GM12892 (cell line): Measurements from ENCODE around the gene PSENEN.

Source experiments
- POLR2A ChIP-seq: IDR thresholded peaks from 2 replicates; pipeline ENCODE4 v1.6.1; 2011; ENCODE audit warnings: low read depth, low read length, control low read depth
- POLR2AphosphoS5 ChIP-seq: IDR thresholded peaks from 2 replicates; pipeline ENCODE4 v1.6.1; 2011; ENCODE audit warnings: low read depth, low read length, control low read depth
- TAF1 ChIP-seq: IDR thresholded peaks from 2 replicates; pipeline ENCODE4 v1.6.1; 2011; ENCODE audit warnings: low read depth, mild to moderate bottlenecking, control low read depth, low read length, borderline replicate concordance

DNA sequence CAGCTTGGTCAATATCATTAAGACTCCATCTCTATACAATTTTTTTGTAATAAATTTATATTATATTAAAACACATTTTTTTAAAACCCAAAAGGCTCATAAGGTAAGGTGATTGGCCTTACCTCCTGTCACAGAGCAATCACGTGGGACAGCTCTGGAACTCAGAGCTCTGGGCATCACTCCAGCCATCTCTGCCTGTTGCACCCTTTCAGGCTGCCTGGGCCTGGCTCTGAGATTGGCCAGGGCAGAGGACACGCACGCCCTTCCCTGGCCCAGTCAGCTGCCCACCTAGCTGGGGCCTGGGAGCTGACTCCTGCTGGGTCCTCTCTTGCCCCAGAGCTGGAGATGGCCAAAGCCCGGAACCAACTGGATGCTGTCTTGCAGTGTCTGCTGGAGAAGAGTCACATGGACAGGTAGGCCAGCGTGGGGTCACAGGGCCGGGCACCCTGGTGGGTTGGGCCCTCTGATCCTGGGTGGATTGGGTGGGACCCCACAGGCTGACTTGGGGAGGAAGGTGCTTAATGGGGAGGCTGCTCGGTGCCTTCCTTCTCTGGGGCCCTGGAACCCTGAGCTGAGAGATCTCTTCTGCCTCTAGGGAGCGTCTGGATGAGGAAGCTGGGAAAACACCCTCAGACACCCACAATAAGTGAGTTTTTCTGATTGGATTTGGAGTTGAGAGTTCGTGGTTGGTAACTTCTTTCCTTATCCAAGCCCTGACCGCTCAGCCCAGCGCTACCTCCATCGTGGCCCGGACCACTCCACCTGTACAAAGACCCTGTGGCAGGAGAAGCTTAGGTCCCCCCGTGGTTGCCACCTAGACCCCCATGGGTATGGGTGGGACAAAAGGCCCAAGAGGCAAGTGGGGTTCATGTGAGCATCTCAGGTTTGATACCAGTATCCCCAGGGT lies 6.6 kb downstream of the PSENEN start:
- TF ChIP-seq POLR2AphosphoS5 (no peak), TAF1 (no peak), POLR2A (no peak)
